Measurements from ENCODE around the gene CDIPT. TPM values are rescaled to one million over a fixed set of nuclear protein-coding genes. Genes with fewer than 3 reads are reported as not detected.

Gene CDIPT
- polyA plus RNA-seq, 1 experiment: 89.9 TPM

- POLR2A ChIA-PET: interaction anchor here (0.6 to 1.9 kb wide), 6 partner anchors 9 to 254 kb away, joined by 3 to 11 read pairs (median 4); partner anchors contain the start of genes ALDOA and MVP
- Histone ChIP-seq H3K27me3 (ENCODE audit: control insufficient read depth, insufficient read depth, low read length) (no peaks in the 10 kb centered on the region), H3K27ac (ENCODE audit: low read depth, low read length) (peak overlapping the region; percentile 84), H3K9me3 (ENCODE audit: control insufficient read depth, insufficient read depth, low read length) (no peaks in the 10 kb centered on the region; the same call in 1 of the 2 replicates), H3K4me3 (ENCODE audit: low read depth, low read length) (peak overlapping the region; percentile 75)
- no peak; the same call in 1 of the 2 replicates for TF ChIP-seq CTCF (IDR thresholded peaks at IDR 0.05; ENCODE audit: low read depth, low read length)
- CTCF ChIA-PET: interaction anchor here (2.5 kb wide), 1 partner anchor 37 kb away, joined by 9 read pairs; no protein-coding TSS in a partner anchor
- peak; percentile 95 for DNase-seq (ENCODE audit: low read depth, low spot score)
Measured at GRCh38 chr16:29811170-29811895, 51.7 kb downstream of the CDIPT start.

- no peaks in the 10 kb centered on the region for H3K27me3 ChIP-seq (ENCODE audit: control insufficient read depth, insufficient read depth, low read length)
- no peaks in the 10 kb centered on the region for H3K9me3 ChIP-seq (ENCODE audit: control insufficient read depth, insufficient read depth, low read length)
- DNase-seq (ENCODE audit: low read depth, low spot score): no peak
- ChIA-PET CTCF (interaction anchor here (1.0 kb wide), 1 partner anchor 37 kb away, joined by 3 read pairs; no protein-coding TSS in a partner anchor), POLR2A (interaction anchor here (1.0 to 1.1 kb wide), 2 partner anchors 15 to 255 kb away, joined by 3 read pairs; partner anchors contain the start of gene ALDOA)
- no peak overlapping the region; the same call in 1 of the 2 replicates for H3K4me3 ChIP-seq (ENCODE audit: low read depth, low read length)
- H3K27ac ChIP-seq (ENCODE audit: low read depth, low read length): peak overlapping the region; percentile 31
- no peak for TF ChIP-seq CTCF (IDR thresholded peaks at IDR 0.05; ENCODE audit: low read depth, low read length)
Measured at GRCh38 chr16:29810699-29811169, 52.3 kb downstream of the CDIPT start.

GRCh38 chr16:29809850-29810698 is 53.0 kb downstream of the CDIPT start:
- no peaks in the 10 kb centered on the region for H3K27me3 ChIP-seq (ENCODE audit: control insufficient read depth, insufficient read depth, low read length)
- CTCF ChIA-PET: interaction anchor here (1.0 kb wide), 1 partner anchor 38 kb away, joined by 3 read pairs; no protein-coding TSS in a partner anchor
- H3K4me3 ChIP-seq (ENCODE audit: low read depth, low read length): peak overlapping the region; percentile 5; the same call in 1 of the 2 replicates
- no peaks in the 10 kb centered on the region for H3K9me3 ChIP-seq (ENCODE audit: control insufficient read depth, insufficient read depth, low read length)
- POLR2A ChIA-PET: interaction anchor here (1.1 kb wide), 1 partner anchor 16 kb away, joined by 3 read pairs; no protein-coding TSS in a partner anchor
- no peak for TF ChIP-seq CTCF (IDR thresholded peaks at IDR 0.05; ENCODE audit: low read depth, low read length)
- peak overlapping the region; percentile 31 for H3K27ac ChIP-seq (ENCODE audit: low read depth, low read length)
- DNase-seq (ENCODE audit: low read depth, low spot score): no peak

GRCh38 chr16:29809031-29809747 is 53.8 kb downstream of the CDIPT start:
- H3K27ac ChIP-seq (ENCODE audit: low read depth, low read length): no peak overlapping the region
- no peaks in the 10 kb centered on the region for H3K27me3 ChIP-seq (ENCODE audit: control insufficient read depth, insufficient read depth, low read length)
- ChIA-PET POLR2A (no interaction called here), CTCF (interaction anchor here (2.0 to 3.2 kb wide), 2 partner anchors 7 to 40 kb away, joined by 13 to 45 read pairs; partner anchors contain the start of gene PAGR1)
- TF ChIP-seq CTCF (IDR thresholded peaks at IDR 0.05; ENCODE audit: low read depth, low read length): no peak
- peak overlapping the region; percentile 72 for H3K4me3 ChIP-seq (ENCODE audit: low read depth, low read length)
- H3K9me3 ChIP-seq (ENCODE audit: control insufficient read depth, insufficient read depth, low read length): no peaks in the 10 kb centered on the region
- DNase-seq (ENCODE audit: low read depth, low spot score): no peak

Small RNAs within 50 kb of the gene (small RNA-seq; reads per million reads assigned to genes)
- gene AC009133.6 (ENCODE audit: insufficient read length, low read depth) (not detected), gene AC120114.4 (ENCODE audit: insufficient read length, low read depth) (not detected)

Other genes with a start within 250 kb of the CDIPT start
- 0.04 and 0.05 TPM in 2 replicates for gene SPN, start 200.0 kb downstream of the CDIPT start, polyA plus RNA-seq (2011; rRNA removed)
- 16.0 and 16.6 TPM in 2 replicates for gene QPRT, start 184.0 kb downstream of the CDIPT start, polyA plus RNA-seq (2011; rRNA removed)
- gene C16orf54, start 117.2 kb downstream of the CDIPT start, polyA plus RNA-seq (2011; rRNA removed): not detected in 2 replicates
- not detected in 2 replicates for gene ZG16, start 85.0 kb downstream of the CDIPT start, polyA plus RNA-seq (2011; rRNA removed)
- 14.1 and 19.9 TPM in 2 replicates for gene KIF22, start 72.5 kb downstream of the CDIPT start, polyA plus RNA-seq (2011; rRNA removed)
- gene MAZ, start 56.7 kb downstream of the CDIPT start, polyA plus RNA-seq (2011; rRNA removed): 58.4 and 79.6 TPM in 2 replicates
- gene PRRT2, start 51.0 kb downstream of the CDIPT start, polyA plus RNA-seq (2011; rRNA removed): 5.7 and 6.1 TPM in 2 replicates
- 14.3 and 14.5 TPM in 2 replicates for gene PAGR1, start 47.1 kb downstream of the CDIPT start, polyA plus RNA-seq (2011; rRNA removed)
- gene MVP, start 42.8 kb downstream of the CDIPT start, polyA plus RNA-seq (2011; rRNA removed): 251 and 321 TPM in 2 replicates
- gene SEZ6L2, start 36.3 kb upstream of the CDIPT start, polyA plus RNA-seq (2011; rRNA removed): 5.0 and 6.8 TPM in 2 replicates
- gene ASPHD1, start 37.3 kb upstream of the CDIPT start, polyA plus RNA-seq (2011; rRNA removed): 3.5 and 4.6 TPM in 2 replicates
- 7.4 and 8.8 TPM in 2 replicates for gene KCTD13, start 63.0 kb upstream of the CDIPT start, polyA plus RNA-seq (2011; rRNA removed)
- gene TMEM219, start 98.9 kb upstream of the CDIPT start, polyA plus RNA-seq (2011; rRNA removed): 88.6 and 107 TPM in 2 replicates
- gene TAOK2, start 110.6 kb upstream of the CDIPT start, polyA plus RNA-seq (2011; rRNA removed): 16.9 and 18.2 TPM in 2 replicates
- gene HIRIP3, start 132.4 kb upstream of the CDIPT start, polyA plus RNA-seq (2011; rRNA removed): 2.5 and 3.8 TPM in 2 replicates
- 27.3 and 27.5 TPM in 2 replicates for gene INO80E, start 133.0 kb upstream of the CDIPT start, polyA plus RNA-seq (2011; rRNA removed)
- 0.22 and 0.46 TPM in 2 replicates for gene DOC2A, start 147.8 kb upstream of the CDIPT start, polyA plus RNA-seq (2011; rRNA removed)
- not detected in 2 replicates for gene C16orf92, start 160.0 kb upstream of the CDIPT start, polyA plus RNA-seq (2011; rRNA removed)
- gene TLCD3B, start 168.0 kb upstream of the CDIPT start, polyA plus RNA-seq (2011; rRNA removed): not detected in 2 replicates
- 631 and 806 TPM in 2 replicates for gene ALDOA, start 202.5 kb upstream of the CDIPT start, polyA plus RNA-seq (2011; rRNA removed)
- 112 and 140 TPM in 2 replicates for gene PPP4C, start 212.8 kb upstream of the CDIPT start, polyA plus RNA-seq (2011; rRNA removed)
- not detected in 2 replicates for gene TBX6, start 228.7 kb upstream of the CDIPT start, polyA plus RNA-seq (2011; rRNA removed)
- 15.6 and 23.1 TPM in 2 replicates for gene YPEL3, start 233.0 kb upstream of the CDIPT start, polyA plus RNA-seq (2011; rRNA removed)

All from AG04450 (cell line).